ENCODE measurements around the gene SCT.

DNA sequence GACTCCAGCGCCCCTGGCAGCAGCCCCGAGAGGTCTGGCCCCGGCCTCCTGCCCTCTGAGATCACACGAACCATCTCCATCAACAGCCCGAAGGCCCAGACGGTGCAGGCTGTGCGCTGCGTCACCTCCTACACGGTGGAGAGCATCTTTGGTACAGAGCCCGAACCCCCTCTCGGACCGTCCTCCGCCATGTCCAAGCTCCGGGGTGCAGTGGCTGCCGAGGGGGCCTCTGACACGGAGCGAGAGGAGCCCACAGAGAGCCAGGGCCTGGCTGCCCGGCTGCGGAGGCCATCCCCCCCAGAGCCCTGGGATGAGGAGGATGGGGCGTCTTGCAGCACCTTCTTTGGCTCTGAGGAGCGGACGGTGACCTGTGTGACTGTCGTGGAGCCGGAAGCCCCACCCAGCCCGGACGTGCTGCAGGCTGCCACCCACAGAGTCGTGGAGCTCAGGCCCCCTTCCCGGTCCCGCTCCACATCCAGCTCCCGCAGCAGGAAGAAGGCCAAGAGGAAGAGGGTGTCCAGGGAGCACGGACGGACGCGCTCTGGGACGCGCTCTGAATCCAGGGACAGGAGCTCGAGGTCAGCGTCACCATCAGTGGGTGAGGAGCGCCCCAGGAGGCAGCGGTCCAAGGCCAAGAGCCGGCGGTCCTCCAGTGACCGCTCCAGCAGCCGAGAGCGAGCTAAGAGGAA lies 18.9 kb downstream of the SCT start:
- TF ChIP-seq EZH2 (IDR thresholded peaks at IDR 0.05; ENCODE audit: borderline replicate concordance, low read depth, low read length, severe bottlenecking) (no peak), POLR2AphosphoS5 (IDR thresholded peaks at IDR 0.05; ENCODE audit: insufficient read depth, low read depth, low read length) (no peak), POLR2A (IDR thresholded peaks at IDR 0.05; ENCODE audit: low read depth, low read length) (no peak), MYC (IDR thresholded peaks at IDR 0.05; ENCODE audit: low read depth, low read length) (no peak), MAX (IDR thresholded peaks at IDR 0.05; ENCODE audit: insufficient read depth, insufficient read length) (no peak), JUN (IDR thresholded peaks at IDR 0.05; ENCODE audit: borderline replicate concordance, insufficient read depth, insufficient read length, low read depth) (no peak), FOS (IDR thresholded peaks at IDR 0.05; ENCODE audit: borderline replicate concordance, insufficient read depth, low read length) (no peak), GATA2 (IDR thresholded peaks at IDR 0.05; ENCODE audit: insufficient read depth, insufficient read length, low read depth, low read length) (no peak)
- TF ChIP-seq, protein P1, sequence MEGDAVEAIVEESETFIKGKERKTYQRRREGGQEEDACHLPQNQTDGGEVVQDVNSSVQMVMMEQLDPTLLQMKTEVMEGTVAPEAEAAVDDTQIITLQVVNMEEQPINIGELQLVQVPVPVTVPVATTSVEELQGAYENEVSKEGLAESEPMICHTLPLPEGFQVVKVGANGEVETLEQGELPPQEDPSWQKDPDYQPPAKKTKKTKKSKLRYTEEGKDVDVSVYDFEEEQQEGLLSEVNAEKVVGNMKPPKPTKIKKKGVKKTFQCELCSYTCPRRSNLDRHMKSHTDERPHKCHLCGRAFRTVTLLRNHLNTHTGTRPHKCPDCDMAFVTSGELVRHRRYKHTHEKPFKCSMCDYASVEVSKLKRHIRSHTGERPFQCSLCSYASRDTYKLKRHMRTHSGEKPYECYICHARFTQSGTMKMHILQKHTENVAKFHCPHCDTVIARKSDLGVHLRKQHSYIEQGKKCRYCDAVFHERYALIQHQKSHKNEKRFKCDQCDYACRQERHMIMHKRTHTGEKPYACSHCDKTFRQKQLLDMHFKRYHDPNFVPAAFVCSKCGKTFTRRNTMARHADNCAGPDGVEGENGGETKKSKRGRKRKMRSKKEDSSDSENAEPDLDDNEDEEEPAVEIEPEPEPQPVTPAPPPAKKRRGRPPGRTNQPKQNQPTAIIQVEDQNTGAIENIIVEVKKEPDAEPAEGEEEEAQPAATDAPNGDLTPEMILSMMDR (IDR thresholded peaks at IDR 0.05; ENCODE audit: extremely low read depth in 1 of 2, insufficient read depth in 1 of 2, low read depth in 1 of 2, low read length in 2 of 2): no peak

Measured in endothelial cell of umbilical vein (primary cell).